Spleen (tissue), 7 donors: ENCODE results near the gene TRPM8.
"Not testable (repeated sequence)": the region's sequence is repeated elsewhere in the genome, so short reads cannot be mapped to it uniquely, and the experiment has no call there.

Experiments
- POLR2A ChIP-seq, 3 donors: fragments of 450-650 bp; IDR thresholded peaks; one replicate each; pipeline ENCODE4 v1.5.1; 2017; ENCODE audit warnings: antibody characterized with exemption in 3 of 3, mild to moderate bottlenecking in 1 of 3
- TF ChIP-seq, protein P1 (sequence below), 11 experiments: fragments of 200-600 bp in 7 of 11; fragments of 450-650 bp in 4 of 11; sonication (generic) in 4 of 11; IDR thresholded peaks in 8 of 11; conservative IDR thresholded peaks in 3 of 11; 1 replicate in 7 of 11; 2 replicates in 4 of 11; pipeline versions ENCODE4 v1.4.0 to v1.8.0; 2016 to 2021; ENCODE audit warnings: antibody characterized with exemption in 11 of 11, inconsistent platforms in 4 of 11, mild to moderate bottlenecking in 1 of 11
- donor health status: DM: no; HTN: no; CAD: no; lungs with moderate emphysema.
- donor health status: DM: no; HTN: no; CAD: no.
- donor health status: DM: no; HTN: no; CAD: no.

- TF ChIP-seq, protein P1, sequence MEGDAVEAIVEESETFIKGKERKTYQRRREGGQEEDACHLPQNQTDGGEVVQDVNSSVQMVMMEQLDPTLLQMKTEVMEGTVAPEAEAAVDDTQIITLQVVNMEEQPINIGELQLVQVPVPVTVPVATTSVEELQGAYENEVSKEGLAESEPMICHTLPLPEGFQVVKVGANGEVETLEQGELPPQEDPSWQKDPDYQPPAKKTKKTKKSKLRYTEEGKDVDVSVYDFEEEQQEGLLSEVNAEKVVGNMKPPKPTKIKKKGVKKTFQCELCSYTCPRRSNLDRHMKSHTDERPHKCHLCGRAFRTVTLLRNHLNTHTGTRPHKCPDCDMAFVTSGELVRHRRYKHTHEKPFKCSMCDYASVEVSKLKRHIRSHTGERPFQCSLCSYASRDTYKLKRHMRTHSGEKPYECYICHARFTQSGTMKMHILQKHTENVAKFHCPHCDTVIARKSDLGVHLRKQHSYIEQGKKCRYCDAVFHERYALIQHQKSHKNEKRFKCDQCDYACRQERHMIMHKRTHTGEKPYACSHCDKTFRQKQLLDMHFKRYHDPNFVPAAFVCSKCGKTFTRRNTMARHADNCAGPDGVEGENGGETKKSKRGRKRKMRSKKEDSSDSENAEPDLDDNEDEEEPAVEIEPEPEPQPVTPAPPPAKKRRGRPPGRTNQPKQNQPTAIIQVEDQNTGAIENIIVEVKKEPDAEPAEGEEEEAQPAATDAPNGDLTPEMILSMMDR (IDR thresholded peaks at IDR 0.05 in 8 of 11, conservative IDR thresholded peaks at IDR 0.05 in 3 of 11): not testable (repeated sequence)
- TF ChIP-seq POLR2A (IDR thresholded peaks at IDR 0.05): not testable (repeated sequence)
Observed at GRCh38 chr2:233965646-233966045, 48.5 kb downstream of the TRPM8 start.
